H1 (cell line): Measurements from ENCODE around the gene CLDN4. TPM values are rescaled to one million over a fixed set of nuclear protein-coding genes. Genes with fewer than 3 reads are reported as not detected.

Source experiments
- CTCF ChIA-PET: fragments of 300-600 bp; sonication (Branson Sonifier 250); formaldehyde crosslinking; loops from one replicate; lab custom pipeline; 2021; ENCODE audit not compliant: partially characterized antibody; lab: Charles Lee
- POLR2A ChIA-PET: fragments of 300-600 bp; sonication (Branson Sonifier 250); formaldehyde crosslinking; loops from one replicate; lab custom pipeline; 2021; ENCODE audit warnings: inconsistent platforms; ENCODE audit not compliant: partially characterized antibody; lab: Charles Lee
- DNase-seq, 2 experiments: peaks; one replicate each; pipeline versions ENCODE4 v3.0.0 to v3.0.0-alpha.2; 2010 to 2022; ENCODE audit warnings: low spot score in 2 of 2, low read depth in 1 of 2, mixed read lengths in 1 of 2
- FAIRE-seq: peaks from 2 replicates; lab custom pipeline; 2011; peaks lifted over from hg19 to GRCh38; lab: Jason Lieb, UNC
- H2AFZ ChIP-seq: 2 replicates; pipeline ENCODE4 v1.8.1; 2012; ENCODE audit warnings: low read length, inconsistent platforms
- H2AK5ac ChIP-seq: 2 replicates; pipeline ENCODE4 v1.6.1; 2013; ENCODE audit warnings: low read depth, low read length
- H2BK120ac ChIP-seq: replicated peaks from 2 replicates; pipeline ENCODE3; 2013; ENCODE audit warnings: low read depth, low read length, inconsistent platforms
- H2BK12ac ChIP-seq: 2 replicates; pipeline ENCODE4 v1.6.1; 2013; ENCODE audit warnings: low read depth, low read length
- H2BK15ac ChIP-seq: 2 replicates; pipeline ENCODE4 v1.6.1; 2013; ENCODE audit warnings: low read length
- H2BK20ac ChIP-seq: 2 replicates; pipeline ENCODE4 v1.6.1; 2013; ENCODE audit warnings: low read length
- H2BK5ac ChIP-seq: 2 replicates; pipeline ENCODE4 v1.6.1; 2013; ENCODE audit warnings: low read depth, low read length
- H3K14ac ChIP-seq: 2 replicates; pipeline ENCODE4 v1.6.1; 2013; ENCODE audit warnings: inconsistent platforms; ENCODE audit not compliant: insufficient read length
- H3K18ac ChIP-seq: 2 replicates; pipeline ENCODE4 v1.6.1; 2013; ENCODE audit warnings: low read length; ENCODE audit errors: extremely low read depth
- H3K23ac ChIP-seq: 2 replicates; pipeline ENCODE4 v1.6.1; 2013; ENCODE audit warnings: inconsistent platforms; ENCODE audit not compliant: insufficient read length
- H3K23me2 ChIP-seq: 2 replicates; pipeline ENCODE4 v1.6.1; 2013; ENCODE audit warnings: low read depth, low read length
- H3K27ac ChIP-seq: 2 replicates; pipeline ENCODE4 v1.6.1; 2011; ENCODE audit warnings: low read depth, low read length, inconsistent platforms
- H3K27me3 ChIP-seq, 4 experiments: replicated peaks in 1 of 4; 1 replicate in 1 of 4; 2 replicates in 3 of 4; pipeline versions ENCODE4 v1.6.1 to v1.8.1; 2011 to 2013; ENCODE audit warnings: low read length in 3 of 4, mild to moderate bottlenecking in 3 of 4, inconsistent platforms in 2 of 4, mixed read lengths in 2 of 4, moderate library complexity in 1 of 4; ENCODE audit not compliant: control insufficient read depth in 3 of 4, insufficient read depth in 3 of 4; ENCODE audit errors: extremely low read depth in 1 of 4
- H3K36me3 ChIP-seq, 4 experiments: 2 replicates each; pipeline versions ENCODE4 v1.6.1 to v1.8.1; 2011 to 2013; ENCODE audit warnings: mild to moderate bottlenecking in 4 of 4, low read length in 3 of 4, moderate library complexity in 2 of 4, control low read depth in 1 of 4, inconsistent platforms in 1 of 4; ENCODE audit not compliant: insufficient read depth in 4 of 4, control insufficient read depth in 2 of 4
- H3K4ac ChIP-seq: replicated peaks from 2 replicates; pipeline ENCODE3; 2013; ENCODE audit warnings: low read length, low read depth, mixed read lengths, inconsistent platforms; ENCODE audit not compliant: insufficient read length
- H3K4me1 ChIP-seq, 4 experiments: replicated peaks in 1 of 4; 1 replicate in 1 of 4; 2 replicates in 3 of 4; pipeline versions ENCODE4 v1.6.1 to v1.8.1; 2011 to 2013; ENCODE audit warnings: low read length in 3 of 4, inconsistent platforms in 2 of 4, mixed read lengths in 1 of 4; ENCODE audit not compliant: insufficient read depth in 4 of 4, control insufficient read depth in 3 of 4
- H3K4me2 ChIP-seq, 2 experiments: 2 replicates each; pipeline versions ENCODE4 v1.6.1 to v1.8.1; 2011 to 2013; ENCODE audit warnings: low read depth in 2 of 2, low read length in 2 of 2, control low read depth in 1 of 2, inconsistent platforms in 1 of 2, mild to moderate bottlenecking in 1 of 2; ENCODE audit not compliant: insufficient read depth in 1 of 2
- H3K4me3 ChIP-seq, 4 experiments: fragments of 200-600, 300-600 bp in 1 of 4; sonication (generic), shearing (Covaris generic), sonication (Bioruptor Twin) in 1 of 4; 2 replicates each; pipeline versions ENCODE4 v1.5.1 to v1.8.1; 2011 to 2016; ENCODE audit warnings: low read length in 4 of 4, low read depth in 3 of 4, control low read depth in 2 of 4, inconsistent platforms in 2 of 4, mild to moderate bottlenecking in 2 of 4, mixed read lengths in 1 of 4, moderate library complexity in 1 of 4; ENCODE audit not compliant: insufficient read depth in 2 of 4; ENCODE audit errors: extremely low read depth in 1 of 4
- H3K56ac ChIP-seq: replicated peaks from 2 replicates; pipeline ENCODE3; 2013; ENCODE audit warnings: low read depth, mild to moderate bottlenecking, mixed read lengths, low read length, inconsistent platforms; ENCODE audit not compliant: insufficient read length
- H3K79me1 ChIP-seq: 2 replicates; pipeline ENCODE4 v1.6.1; 2013; ENCODE audit warnings: low read depth, low read length, control low read depth
- H3K79me2 ChIP-seq, 2 experiments: 2 replicates each; pipeline versions ENCODE4 v1.6.1 to v1.8.1; 2012 to 2013; ENCODE audit warnings: low read length in 2 of 2, mild to moderate bottlenecking in 2 of 2, inconsistent platforms in 1 of 2; ENCODE audit not compliant: insufficient read depth in 2 of 2, control insufficient read depth in 1 of 2
- H3K9ac ChIP-seq, 4 experiments: replicated peaks in 1 of 4; 1 replicate in 1 of 4; 2 replicates in 3 of 4; pipeline versions ENCODE4 v1.6.1 to v1.8.1; 2011 to 2013; ENCODE audit warnings: low read depth in 3 of 4, low read length in 3 of 4, control low read depth in 2 of 4, mild to moderate bottlenecking in 2 of 4, moderate library complexity in 2 of 4, inconsistent platforms in 1 of 4; ENCODE audit errors: extremely low read depth in 1 of 4
- H3K9me3 ChIP-seq, 2 experiments: 2 replicates each; pipeline versions ENCODE4 v1.6.1 to v1.8.1; 2012 to 2013; ENCODE audit warnings: mild to moderate bottlenecking in 2 of 2, moderate library complexity in 2 of 2, control low read depth in 1 of 2, inconsistent platforms in 1 of 2, low read depth in 1 of 2, low read length in 1 of 2, mixed read lengths in 1 of 2; ENCODE audit not compliant: insufficient read depth in 2 of 2
- H4K20me1 ChIP-seq, 2 experiments: replicated peaks in 1 of 2; 2 replicates each; pipeline versions ENCODE3 to v1.8.1; 2011 to 2013; ENCODE audit warnings: inconsistent platforms in 2 of 2, low read length in 2 of 2, mild to moderate bottlenecking in 1 of 2; ENCODE audit not compliant: insufficient read depth in 2 of 2, control insufficient read depth in 1 of 2
- H4K5ac ChIP-seq: 2 replicates; pipeline ENCODE4 v1.6.1; 2013; ENCODE audit warnings: low read length, low read depth, mixed read lengths, inconsistent platforms; ENCODE audit not compliant: insufficient read length
- H4K8ac ChIP-seq: 2 replicates; pipeline ENCODE4 v1.8.0; 2013; ENCODE audit warnings: mild to moderate bottlenecking, moderate library complexity, low read length, inconsistent platforms; ENCODE audit not compliant: insufficient read depth; ENCODE audit errors: extremely low read depth
- H4K91ac ChIP-seq: replicated peaks from 2 replicates; pipeline ENCODE3; 2013; ENCODE audit warnings: low read length, mixed read lengths, inconsistent platforms; ENCODE audit not compliant: insufficient read length
- BACH1 ChIP-seq: IDR thresholded peaks from 2 replicates; pipeline ENCODE4 v1.6.1; 2012; ENCODE audit warnings: low read length, improper control_type of control experiment
- BRCA1 ChIP-seq: IDR thresholded peaks from 2 replicates; pipeline ENCODE4 v1.6.1; 2012; ENCODE audit warnings: low read depth, low read length, improper control_type of control experiment
- FOSL1 ChIP-seq: IDR thresholded peaks from 2 replicates; pipeline ENCODE4 v1.6.1; 2011; ENCODE audit warnings: mild to moderate bottlenecking, low read depth, low read length, moderate library complexity; ENCODE audit not compliant: insufficient read depth
- HDAC6 ChIP-seq: IDR thresholded peaks from one replicate; pipeline ENCODE4 v1.7.1; 2012; ENCODE audit warnings: low read depth, mild to moderate bottlenecking, inconsistent platforms, low read length, moderate library complexity
- JUND ChIP-seq: IDR thresholded peaks from 2 replicates; pipeline ENCODE4 v1.6.1; 2011; ENCODE audit warnings: mild to moderate bottlenecking, improper control_type of control experiment, low read length
- KDM4A ChIP-seq: IDR thresholded peaks from one replicate; pipeline ENCODE4 v1.7.1; 2012; ENCODE audit warnings: low read depth, mild to moderate bottlenecking, moderate library complexity, low read length, inconsistent platforms; ENCODE audit not compliant: severe bottlenecking
- KDM5A ChIP-seq: fragments of 200-600 bp; IDR thresholded peaks from 2 replicates; pipeline ENCODE4 v1.7.1; 2012; ENCODE audit warnings: mild to moderate bottlenecking, low read length, inconsistent platforms, mixed read lengths
- POLR2A ChIP-seq, 2 experiments: IDR thresholded peaks; 1 replicate in 1 of 2; 2 replicates in 1 of 2; pipeline ENCODE4 v1.6.1; 2011; ENCODE audit warnings: low read depth in 2 of 2, low read length in 2 of 2, mild to moderate bottlenecking in 2 of 2; ENCODE audit errors: control extremely low read depth in 1 of 2
- RBBP5 ChIP-seq: IDR thresholded peaks from 2 replicates; pipeline ENCODE4 v1.7.1; 2012; ENCODE audit warnings: low read depth, mild to moderate bottlenecking, inconsistent platforms, low read length, moderate library complexity, borderline replicate concordance
- SAP30 ChIP-seq: fragments of 300-600 bp; sonication (generic); IDR thresholded peaks from 2 replicates; pipeline ENCODE4 v1.7.1; 2012; ENCODE audit warnings: low read length, moderate library complexity, mild to moderate bottlenecking, inconsistent platforms; ENCODE audit not compliant: insufficient read depth, insufficient replicate concordance
- SIX5 ChIP-seq: IDR thresholded peaks from 2 replicates; pipeline ENCODE4 v1.6.1; 2011; ENCODE audit warnings: mild to moderate bottlenecking, low read depth, low read length
- YY1 ChIP-seq: IDR thresholded peaks from 2 replicates; pipeline ENCODE4 v1.6.1; 2011; ENCODE audit warnings: low read depth, mild to moderate bottlenecking, low read length
- WGBS, 2 experiments: shearing (Covaris generic) in 1 of 2; methylation state at CpG; one replicate each; pipeline versions ENCODE4 v1.1.6 to v1.1.7; 2013 to 2015; ENCODE audit warnings: low lambda C conversion rate in 2 of 2, mixed read lengths in 2 of 2, inconsistent platforms in 1 of 2, low coverage in 1 of 2, missing lambda C conversion rate in 1 of 2; ENCODE audit not compliant: insufficient replicate concordance in 2 of 2, insufficient coverage in 1 of 2, insufficient read length in 1 of 2; ENCODE audit errors: extremely low coverage in 1 of 2, missing lambda C conversion rate in 1 of 2; 5-methylcytosine and 5-hydroxymethylcytosine counted together
- polyA plus RNA-seq, 7 experiments: library from polyadenylated mRNA; depleted of rRNA in 3 of 7; stranded (reverse) in 5 of 7; unstranded in 2 of 7; fragments of >200 nt in 5 of 7; fragments of 200-250 nt in 2 of 7; gene quantifications; 1 replicate in 5 of 7; 2 replicates in 1 of 7; 4 replicates in 1 of 7; pipeline versions ENCODE4 v1.2.1 to v1.2.3, GENCODE V29; 2011 to 2013; ENCODE audit warnings: missing spikeins in 2 of 7, mixed read lengths in 2 of 7
- total RNA-seq: library from RNA; stranded (reverse); fragmentation: NEBNext Ultra II Directional; extraction: Animal tissue kit (Norgen Biotek cat#: 25700); gene quantifications from 2 replicates; pipeline ENCODE4 v1.2.1, GENCODE V29; 2021
- TF ChIP-seq, protein P1 (sequence below), 3 experiments: IDR thresholded peaks; 1 replicate in 2 of 3; 2 replicates in 1 of 3; pipeline versions ENCODE4 v1.5.1 to v1.6.1; 2011; ENCODE audit warnings: low read length in 3 of 3, mild to moderate bottlenecking in 3 of 3, inconsistent platforms in 2 of 3, low read depth in 1 of 3, moderate library complexity in 1 of 3; ENCODE audit not compliant: insufficient read depth in 1 of 3; ENCODE audit errors: control extremely low read depth in 1 of 3

Gene CLDN4
- total and polyA plus RNA-seq, 2 of the 8 experiments (the other 6 are each of a cell fraction or from before 2014, with no cell fraction given), result 28.0 to 69.3 TPM

- FAIRE-seq (no peak), DNase-seq (no peak)
- Histone ChIP-seq H2BK20ac (no peak overlapping the region), H3K4ac (no peak overlapping the region), H3K9ac (no peak overlapping the region), H3K18ac (no peak overlapping the region), H3K14ac (no peak overlapping the region), H2BK120ac (no peak overlapping the region), H3K4me3 (no peak overlapping the region), H3K9me3 (no peaks in the 10 kb centered on the region), H3K23ac (no peak overlapping the region), H2BK15ac (no peak overlapping the region), H4K20me1 (peaks cover 0 to under 1% of the 10 kb centered on the region in 2 experiments), H2BK5ac (no peak overlapping the region), H3K79me1 (no peaks in the 10 kb centered on the region), H4K5ac (no peak overlapping the region), H3K4me1 (no peaks in the 10 kb centered on the region), H3K27ac (no peak overlapping the region), H3K79me2 (no peaks in the 10 kb centered on the region), H4K91ac (no peak overlapping the region), H2AFZ (no peak overlapping the region), H2AK5ac (no peak overlapping the region), H3K23me2 (peaks cover 2% of the 10 kb centered on the region; the same call in 1 of the 2 replicates), H3K56ac (no peak overlapping the region), H3K27me3 (peaks cover 0 to 2% (median 0%) of the 10 kb centered on the region in 4 experiments; a peak in 1 of 7 replicates), H4K8ac (no peak overlapping the region), H2BK12ac (no peak overlapping the region), H3K36me3 (no peaks in the 10 kb centered on the region), H3K4me2 (no peak overlapping the region)
- ChIA-PET POLR2A (no interaction called here), CTCF (interaction anchor here (1.7 kb wide), 1 partner anchor 110 kb away, joined by 4 read pairs; no protein-coding TSS in a partner anchor)
- 96% methylated on average over 11 of the region's 12 CpGs; no CpG with 5 or more reads in 1 of the 2 experiments for WGBS, 2 experiments
- no peak for TF ChIP-seq KDM5A
- TF ChIP-seq, protein P1, sequence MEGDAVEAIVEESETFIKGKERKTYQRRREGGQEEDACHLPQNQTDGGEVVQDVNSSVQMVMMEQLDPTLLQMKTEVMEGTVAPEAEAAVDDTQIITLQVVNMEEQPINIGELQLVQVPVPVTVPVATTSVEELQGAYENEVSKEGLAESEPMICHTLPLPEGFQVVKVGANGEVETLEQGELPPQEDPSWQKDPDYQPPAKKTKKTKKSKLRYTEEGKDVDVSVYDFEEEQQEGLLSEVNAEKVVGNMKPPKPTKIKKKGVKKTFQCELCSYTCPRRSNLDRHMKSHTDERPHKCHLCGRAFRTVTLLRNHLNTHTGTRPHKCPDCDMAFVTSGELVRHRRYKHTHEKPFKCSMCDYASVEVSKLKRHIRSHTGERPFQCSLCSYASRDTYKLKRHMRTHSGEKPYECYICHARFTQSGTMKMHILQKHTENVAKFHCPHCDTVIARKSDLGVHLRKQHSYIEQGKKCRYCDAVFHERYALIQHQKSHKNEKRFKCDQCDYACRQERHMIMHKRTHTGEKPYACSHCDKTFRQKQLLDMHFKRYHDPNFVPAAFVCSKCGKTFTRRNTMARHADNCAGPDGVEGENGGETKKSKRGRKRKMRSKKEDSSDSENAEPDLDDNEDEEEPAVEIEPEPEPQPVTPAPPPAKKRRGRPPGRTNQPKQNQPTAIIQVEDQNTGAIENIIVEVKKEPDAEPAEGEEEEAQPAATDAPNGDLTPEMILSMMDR (IDR thresholded peaks at IDR 0.05; ENCODE audit: control extremely low read depth in 1 of 3, insufficient read depth in 1 of 3, low read depth in 1 of 3, low read length in 3 of 3), result no peak
- no peak for TF ChIP-seq HDAC6
- no peak for TF ChIP-seq FOSL1
- TF ChIP-seq JUND, result no peak
- no peak for TF ChIP-seq RBBP5
- TF ChIP-seq BRCA1, result no peak
- TF ChIP-seq KDM4A, result no peak
- no peak for TF ChIP-seq YY1
- no peak for TF ChIP-seq POLR2A (IDR thresholded peaks at IDR 0.05; ENCODE audit: control extremely low read depth in 1 of 2, low read depth in 2 of 2, low read length in 2 of 2)
- TF ChIP-seq SAP30, result no peak
- TF ChIP-seq BACH1, result no peak
- TF ChIP-seq SIX5, result no peak
Measured at GRCh38 chr7:73861305-73861704, 30.5 kb downstream of the CLDN4 start.
